Myocyte (in vitro differentiated cells): Measurements from ENCODE around the gene RAB37. TPM values are rescaled to one million over a fixed set of nuclear protein-coding genes. Genes with fewer than 3 reads are reported as not detected.

Experiments
- DNase-seq: peaks from one replicate; pipeline ENCODE4 v3.0.0-alpha.2; 2012; ENCODE audit warnings: low read depth
- polyA plus RNA-seq: library from polyadenylated mRNA; unstranded; fragments of >200 nt; gene quantifications from one replicate; pipeline ENCODE4 v1.2.1, GENCODE V29; 2012; ENCODE audit warnings: missing spikeins
- total RNA-seq: library from RNA; depleted of rRNA; stranded (reverse); fragments of >200 nt; gene quantifications from 2 replicates; pipeline ENCODE4 v1.2.3, GENCODE V29; 2014

RAB37 gene, protein sequence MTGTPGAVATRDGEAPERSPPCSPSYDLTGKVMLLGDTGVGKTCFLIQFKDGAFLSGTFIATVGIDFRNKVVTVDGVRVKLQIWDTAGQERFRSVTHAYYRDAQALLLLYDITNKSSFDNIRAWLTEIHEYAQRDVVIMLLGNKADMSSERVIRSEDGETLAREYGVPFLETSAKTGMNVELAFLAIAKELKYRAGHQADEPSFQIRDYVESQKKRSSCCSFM
- 0.57 TPM in 1 of 2 replicates, not detected in the other for total RNA-seq
- 0.48 TPM for polyA plus RNA-seq

DNA sequence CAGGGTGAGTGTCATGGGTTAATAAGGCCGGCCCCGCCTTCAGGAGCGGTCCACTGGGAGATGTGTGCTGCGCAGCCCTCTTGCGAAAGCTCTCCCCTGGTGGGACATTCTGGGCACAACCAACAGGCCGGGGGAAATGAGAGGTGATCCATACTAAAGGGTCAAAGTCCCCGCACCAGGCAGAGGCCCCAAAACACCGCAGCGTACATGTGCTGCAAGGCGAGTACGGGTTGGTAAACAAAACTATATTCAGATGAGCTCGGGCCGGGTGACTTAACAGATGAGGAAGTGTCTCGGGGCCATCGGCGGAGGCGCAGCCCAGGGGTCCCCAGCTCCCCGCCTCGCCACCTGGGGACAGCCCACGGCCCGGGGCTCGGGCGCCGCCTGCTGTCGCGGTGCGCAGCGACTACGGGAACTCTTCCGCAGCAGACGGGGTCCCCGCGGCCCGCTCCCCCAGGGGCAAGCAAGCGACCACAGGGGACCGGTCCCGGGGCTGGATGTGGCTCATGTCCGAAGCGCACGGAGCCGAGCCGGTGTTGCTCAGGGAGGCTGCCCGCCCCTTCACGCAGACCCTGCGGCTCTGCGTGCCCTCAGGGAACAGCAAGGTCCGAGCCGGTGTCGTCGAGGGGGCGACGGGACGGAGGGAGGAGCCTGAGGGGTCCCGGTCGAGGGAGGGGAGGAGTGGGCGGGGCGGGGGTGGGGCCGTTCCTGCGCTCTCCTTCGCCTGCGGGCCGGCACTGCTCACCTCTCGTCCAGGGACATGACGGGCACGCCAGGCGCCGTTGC, at the start of gene RAB37:
TSS of gene RAB37 (plus strand) at position 744 of the 786 bp plus-strand sequence. CDS start at position 761, 17 bp downstream.
- DNase-seq, result peak; percentile 45

- DNase-seq, result no peak
These were observed 49.2 kb upstream of the RAB37 start for GRCh38 chr17:74687886-74688285.

- DNase-seq, result peak; percentile 6
These were observed 46.6 kb upstream of the RAB37 start for GRCh38 chr17:74690409-74690825.

- DNase-seq, result no peak
These were observed 45.9 kb upstream of the RAB37 start for GRCh38 chr17:74691151-74691550.

DNA sequence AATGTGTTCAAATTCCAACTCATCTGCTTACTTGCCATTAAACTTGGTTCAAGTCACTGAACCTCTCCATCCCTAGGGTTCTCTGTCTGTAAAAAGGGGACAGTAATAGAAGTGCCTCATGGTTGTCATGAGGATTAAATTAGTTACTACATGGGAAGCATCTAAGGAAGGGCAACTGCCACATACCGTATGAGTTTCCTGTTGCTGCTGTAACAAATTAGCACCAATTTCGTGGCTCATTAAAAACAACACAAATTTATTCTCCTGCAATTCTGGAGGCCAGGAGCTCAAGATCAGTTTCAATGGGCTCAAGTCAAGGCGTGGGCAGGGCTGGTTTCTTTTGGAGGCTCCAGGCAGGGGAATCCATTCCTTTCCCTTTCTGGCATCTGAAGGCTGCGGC, 43.0 kb upstream of the RAB37 start:
- DNase-seq, result no peak

- no peak for DNase-seq
These were observed 41.4 kb upstream of the RAB37 start for GRCh38 chr17:74695629-74696028.

DNA sequence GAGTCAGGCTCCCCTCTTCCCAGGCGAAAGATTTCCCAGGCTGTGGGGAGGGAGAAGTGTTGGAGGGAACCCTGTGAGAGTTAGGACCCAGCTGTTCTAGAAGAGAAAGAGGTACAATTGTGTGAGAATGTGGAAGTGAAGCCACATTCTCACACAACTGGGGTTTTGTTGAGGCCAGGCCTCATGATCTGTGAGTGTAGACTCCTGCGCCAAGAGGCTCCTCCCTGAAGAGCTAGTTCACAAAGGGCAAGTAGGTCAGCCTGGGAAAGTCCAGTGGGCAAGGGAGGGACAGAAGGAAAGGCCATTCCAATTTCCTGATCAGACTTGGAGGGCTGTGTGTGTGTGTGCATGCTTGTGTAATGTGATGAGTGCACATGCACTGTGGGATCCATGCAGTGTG, 39.5 kb upstream of the RAB37 start:
- no peak for DNase-seq

DNA sequence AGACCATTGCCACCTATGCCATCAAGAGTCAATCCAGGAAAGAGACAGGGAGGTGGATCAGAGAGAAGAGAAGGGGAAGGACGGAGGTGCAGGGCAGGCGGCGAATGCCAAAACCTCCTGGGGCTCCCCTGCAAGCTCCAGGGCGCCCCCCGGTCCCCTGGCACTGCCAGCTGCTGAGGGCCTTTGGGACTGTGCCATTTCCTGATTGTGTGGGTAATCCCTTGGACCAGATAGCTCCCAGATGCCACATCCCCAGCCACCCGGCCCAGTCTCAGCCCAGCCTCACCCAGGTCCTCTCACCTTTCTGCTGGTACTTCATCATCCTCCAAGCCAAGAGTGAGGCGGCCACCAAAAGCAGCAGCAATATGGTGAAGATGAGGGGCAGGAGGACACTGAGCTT, 39.0 kb upstream of the RAB37 start:
- DNase-seq, result no peak

GRCh38 chr17:74699236-74699635, 37.8 kb upstream of the RAB37 start:
- DNase-seq, result no peak

- no peak for DNase-seq
These were observed 34.8 kb upstream of the RAB37 start for GRCh38 chr17:74702116-74702871.

GRCh38 chr17:74703311-74703710, 33.7 kb upstream of the RAB37 start:
- no peak for DNase-seq

DNA sequence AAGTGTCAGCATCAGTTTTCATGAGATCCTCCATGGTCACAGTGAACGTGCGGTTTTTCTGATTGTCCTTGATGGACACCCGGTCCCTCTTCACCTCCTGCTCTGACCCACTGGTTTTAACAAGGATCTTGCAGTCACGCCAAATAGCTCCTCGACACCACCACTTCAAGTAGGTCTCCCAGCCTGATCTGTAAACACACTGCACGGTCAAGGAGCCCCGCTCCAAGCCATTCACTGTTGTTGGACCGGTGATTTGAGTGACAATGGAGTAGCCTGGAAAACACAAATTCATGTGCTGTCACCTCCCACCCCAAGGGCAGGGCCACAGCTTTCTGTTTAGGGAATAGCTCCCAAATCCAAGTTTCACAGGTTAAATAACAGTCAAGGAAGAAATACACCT, 32.5 kb upstream of the RAB37 start:
- no peak for DNase-seq

GRCh38 chr17:74711058-74711824, 25.8 kb upstream of the RAB37 start:
- DNase-seq, result no peak

GRCh38 chr17:74712301-74712700, 24.8 kb upstream of the RAB37 start:
- no peak for DNase-seq

DNA sequence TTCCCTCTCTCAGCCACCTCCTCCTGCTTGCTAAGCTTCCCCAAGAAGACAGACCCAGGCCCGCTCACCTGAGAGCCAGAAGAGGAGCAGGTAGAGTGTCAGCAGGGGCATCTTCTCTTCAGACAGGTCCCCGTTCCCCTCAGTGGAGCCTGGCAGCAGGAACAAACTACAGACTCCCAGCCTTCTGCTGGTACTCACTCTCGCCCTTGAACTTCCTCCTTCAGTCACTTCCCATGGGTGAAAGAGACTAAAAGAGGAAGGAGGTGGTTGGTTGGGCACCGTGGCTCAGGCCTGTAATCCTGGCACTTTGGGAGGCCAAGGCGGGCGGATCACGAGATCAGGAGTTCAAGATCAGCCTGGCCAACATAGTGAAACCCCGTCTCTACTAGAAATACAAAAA, 24.3 kb upstream of the RAB37 start, which contains the start of gene CD300LF:
TSS of gene CD300LF (minus strand) at position 168 of the 400 bp plus-strand sequence. CDS start at position 111, 57 bp downstream.
- DNase-seq, result no peak

DNA sequence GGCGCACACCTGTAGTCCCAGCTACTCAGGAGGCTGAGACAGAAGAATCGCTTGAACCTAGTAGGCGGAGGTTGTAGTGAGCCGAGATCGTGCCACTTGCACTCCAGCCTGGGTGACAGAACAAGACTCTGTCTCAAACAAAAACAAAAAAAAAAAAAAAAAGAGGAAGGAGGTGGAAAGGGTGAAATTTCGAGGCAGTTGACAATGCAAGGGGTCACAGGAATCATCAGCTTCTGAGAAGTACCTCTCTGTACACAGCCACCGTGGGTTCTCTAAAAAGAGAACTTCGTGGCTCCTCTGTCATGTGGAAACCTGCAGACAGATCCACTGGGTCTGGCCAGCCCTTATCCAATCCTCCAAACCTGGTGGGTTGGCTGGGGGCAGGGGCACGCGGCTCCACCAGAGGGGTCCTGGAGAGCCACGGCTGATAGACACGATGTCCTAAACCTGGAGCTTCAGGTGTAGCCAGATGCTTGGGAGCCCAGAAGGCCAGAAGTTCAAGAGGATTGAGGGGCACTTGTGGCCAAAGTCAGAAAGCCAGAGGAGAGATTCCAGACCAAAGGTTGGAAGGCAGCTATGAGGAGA, 23.8 kb upstream of the RAB37 start:
- no peak for DNase-seq

- peak; percentile 90 for DNase-seq
These were observed 21.9 kb upstream of the RAB37 start for GRCh38 chr17:74715144-74715543.

DNA sequence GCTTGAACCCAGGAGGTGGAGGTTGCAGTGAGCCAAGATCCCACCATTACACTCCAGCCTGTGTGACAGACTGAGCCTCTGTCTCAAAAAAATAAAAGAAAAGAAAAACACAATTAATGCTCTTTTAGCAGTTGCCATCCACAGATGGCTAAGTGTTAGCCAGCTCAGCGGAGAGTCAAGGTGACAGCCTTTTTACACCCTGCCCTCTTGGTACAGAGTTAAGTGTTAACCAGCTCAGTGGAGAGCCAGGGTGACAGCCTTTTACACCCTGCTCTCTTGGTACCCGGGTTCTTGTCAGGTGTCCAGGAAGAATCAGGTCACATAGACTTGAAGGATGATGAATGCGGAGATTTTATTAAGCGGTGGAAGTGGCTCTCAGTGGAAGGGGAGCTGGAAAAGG, 16.6 kb upstream of the RAB37 start:
- no peak for DNase-seq

DNA sequence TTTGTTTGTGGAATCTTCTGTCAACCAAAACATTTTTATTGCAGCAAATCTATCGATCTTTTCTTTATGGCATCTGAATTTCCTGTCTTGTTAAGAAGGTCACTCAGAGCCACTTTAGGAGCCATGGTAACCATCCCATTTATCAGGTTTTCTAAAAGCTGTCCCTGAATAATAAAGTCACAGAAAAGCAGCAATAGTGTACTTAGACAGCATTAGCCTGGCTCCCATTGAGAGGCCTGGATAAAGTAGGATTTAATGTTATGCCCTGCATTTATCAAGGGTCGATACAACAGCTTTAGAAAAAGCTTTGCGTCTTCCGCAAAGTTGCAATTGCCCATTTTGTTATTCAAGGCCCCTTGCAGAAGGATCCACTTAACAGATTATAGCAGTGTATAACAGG, 14.3 kb upstream of the RAB37 start:
- no peak for DNase-seq

GRCh38 chr17:74723891-74724290, 13.2 kb upstream of the RAB37 start:
- DNase-seq, result peak; percentile 62

DNA sequence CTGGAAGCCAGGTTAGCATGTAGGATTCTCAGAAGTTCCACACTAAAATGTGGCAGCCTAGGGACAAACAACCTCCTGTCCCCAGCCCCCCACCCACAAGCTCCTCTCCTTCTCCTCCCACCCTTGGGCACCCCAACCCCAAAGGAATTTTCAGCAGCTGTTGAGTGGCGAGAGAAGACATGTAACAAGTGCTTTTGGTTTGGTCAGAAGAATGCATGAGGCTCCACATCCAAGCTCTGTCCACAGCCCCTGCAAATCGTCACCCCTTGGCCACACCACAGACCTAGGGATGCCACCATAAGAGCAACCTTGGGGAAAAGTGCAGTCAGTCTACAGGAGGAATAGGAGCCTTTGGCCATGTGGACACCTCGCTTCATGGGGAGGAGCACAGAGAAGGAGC, 11.9 kb upstream of the RAB37 start:
- DNase-seq, result peak; percentile 92
